HG03095 (cell line): ENCODE results near the gene CPA5.
"Not testable (repeated sequence)": the region's sequence is repeated elsewhere in the genome, so short reads cannot be mapped to it uniquely, and the experiment has no call there.

Experiments
- ATAC-seq: cut with Tn5 transposase; IDR thresholded peaks from one replicate; pipeline ENCODE4 v1.9.1; 2021; ENCODE audit warnings: moderate library complexity; ENCODE audit not compliant: unreplicated experiment

CPA5 gene, protein sequence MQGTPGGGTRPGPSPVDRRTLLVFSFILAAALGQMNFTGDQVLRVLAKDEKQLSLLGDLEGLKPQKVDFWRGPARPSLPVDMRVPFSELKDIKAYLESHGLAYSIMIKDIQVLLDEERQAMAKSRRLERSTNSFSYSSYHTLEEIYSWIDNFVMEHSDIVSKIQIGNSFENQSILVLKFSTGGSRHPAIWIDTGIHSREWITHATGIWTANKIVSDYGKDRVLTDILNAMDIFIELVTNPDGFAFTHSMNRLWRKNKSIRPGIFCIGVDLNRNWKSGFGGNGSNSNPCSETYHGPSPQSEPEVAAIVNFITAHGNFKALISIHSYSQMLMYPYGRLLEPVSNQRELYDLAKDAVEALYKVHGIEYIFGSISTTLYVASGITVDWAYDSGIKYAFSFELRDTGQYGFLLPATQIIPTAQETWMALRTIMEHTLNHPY

DNA sequence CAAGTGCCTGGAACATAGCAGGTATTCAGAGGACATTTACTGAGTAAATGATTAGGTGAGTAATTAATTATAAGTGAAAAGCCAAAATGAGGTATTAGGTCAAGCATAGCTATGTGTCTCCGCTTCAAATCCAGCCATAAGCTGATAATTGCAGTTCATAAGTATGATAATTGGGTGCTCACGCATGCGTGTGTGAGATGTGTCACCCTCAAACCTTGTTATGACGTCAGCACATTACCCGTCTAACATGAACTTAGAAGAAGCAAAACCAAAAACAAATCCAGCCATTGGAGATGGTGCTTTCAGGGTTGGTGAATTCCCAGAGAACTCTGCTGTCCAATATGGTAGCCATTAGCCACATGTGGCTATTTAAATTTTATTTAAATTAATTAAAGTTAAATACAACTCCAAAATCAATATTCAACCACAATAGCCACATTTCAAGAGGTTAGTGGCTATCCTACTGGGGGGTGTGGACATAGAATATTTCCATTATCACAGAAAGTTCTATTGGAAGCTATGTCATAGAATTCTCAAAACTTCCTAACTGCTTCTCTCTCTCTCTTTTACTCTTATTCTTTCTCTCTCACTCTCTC lies at the start of gene CPA5:
TSS of gene CPA5 (plus strand) at position 546 of the 596 bp plus-strand sequence. CDS start 1,670 bp downstream, outside the sequence.
- no peak for ATAC-seq

DNA sequence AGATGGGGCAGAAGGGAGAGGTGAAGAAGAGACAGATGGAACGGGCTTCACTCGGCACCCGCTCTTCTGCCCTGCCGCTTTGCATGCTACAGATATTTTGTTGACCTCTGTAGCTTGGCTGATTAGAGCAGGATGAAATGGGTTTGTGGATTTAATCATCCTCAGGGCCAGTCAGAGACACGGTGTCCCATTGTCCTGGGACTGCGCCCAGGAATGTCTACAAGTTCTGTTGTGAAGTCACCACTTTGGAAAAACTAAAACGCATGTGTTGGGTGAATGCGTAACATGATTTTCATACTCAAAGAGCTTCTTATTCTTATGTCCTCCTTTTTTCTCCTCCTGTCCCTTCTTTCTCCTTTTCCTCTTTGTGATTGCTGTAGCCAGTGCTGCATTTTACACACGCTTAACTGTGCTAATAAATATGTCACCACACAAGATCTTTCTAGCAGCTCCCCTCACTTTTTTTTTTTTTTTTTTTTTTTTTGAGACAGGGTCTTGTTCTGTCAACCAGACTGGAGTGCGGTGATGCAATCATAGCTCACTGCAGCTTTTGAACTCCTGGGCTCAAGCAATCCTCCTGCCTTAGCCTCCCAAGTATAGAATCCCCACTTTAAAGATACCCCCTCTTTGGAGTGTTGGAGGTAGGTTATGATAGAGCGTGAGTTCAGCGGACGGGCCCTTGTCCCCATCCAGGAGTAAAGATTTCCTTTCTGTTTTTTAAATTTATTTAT lies 48.2 kb upstream of the CPA5 start:
- ATAC-seq: no peak

DNA sequence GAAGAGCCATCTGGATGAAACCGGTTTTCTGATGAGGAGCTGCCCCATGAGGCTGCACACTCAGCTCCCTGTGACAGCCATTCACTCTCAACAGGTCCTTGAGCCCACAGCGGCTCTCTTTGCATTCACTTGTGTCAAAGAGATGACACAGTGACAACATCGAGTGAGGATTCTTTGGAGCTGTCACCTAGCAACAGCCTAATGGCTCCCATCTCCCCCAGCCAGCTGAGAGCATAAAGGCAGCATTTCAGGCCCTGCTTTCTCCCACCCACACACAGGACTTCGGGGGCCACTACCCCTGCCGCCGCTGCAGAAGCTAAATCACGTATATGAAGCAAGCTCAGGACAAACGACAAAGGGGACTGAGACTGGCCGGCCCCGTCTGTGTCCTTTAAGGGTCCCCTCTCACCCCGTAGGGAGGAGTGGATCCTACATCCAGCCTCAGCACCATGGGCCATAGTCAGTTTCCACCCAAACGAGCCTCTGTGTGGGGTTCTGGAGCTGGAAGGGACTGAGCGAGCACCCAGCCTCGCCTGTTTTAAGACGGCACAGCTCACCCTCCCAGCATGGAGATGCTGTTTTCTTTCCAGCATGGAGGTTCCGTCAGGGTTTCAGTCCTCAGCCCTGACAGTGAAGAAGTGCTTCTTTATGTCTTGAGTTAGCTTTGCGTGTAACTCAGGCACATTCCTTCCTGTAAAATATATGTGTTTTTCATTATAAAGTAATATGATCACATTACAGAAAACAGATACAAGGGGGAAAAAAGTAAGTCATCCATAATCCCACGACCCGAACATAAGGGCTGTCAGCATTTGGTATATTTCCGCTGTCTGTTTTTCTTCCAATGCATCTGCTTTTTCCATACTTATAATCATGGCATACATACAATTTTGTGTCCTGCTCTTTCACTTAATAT lies 46.7 kb upstream of the CPA5 start:
- ATAC-seq: no peak

DNA sequence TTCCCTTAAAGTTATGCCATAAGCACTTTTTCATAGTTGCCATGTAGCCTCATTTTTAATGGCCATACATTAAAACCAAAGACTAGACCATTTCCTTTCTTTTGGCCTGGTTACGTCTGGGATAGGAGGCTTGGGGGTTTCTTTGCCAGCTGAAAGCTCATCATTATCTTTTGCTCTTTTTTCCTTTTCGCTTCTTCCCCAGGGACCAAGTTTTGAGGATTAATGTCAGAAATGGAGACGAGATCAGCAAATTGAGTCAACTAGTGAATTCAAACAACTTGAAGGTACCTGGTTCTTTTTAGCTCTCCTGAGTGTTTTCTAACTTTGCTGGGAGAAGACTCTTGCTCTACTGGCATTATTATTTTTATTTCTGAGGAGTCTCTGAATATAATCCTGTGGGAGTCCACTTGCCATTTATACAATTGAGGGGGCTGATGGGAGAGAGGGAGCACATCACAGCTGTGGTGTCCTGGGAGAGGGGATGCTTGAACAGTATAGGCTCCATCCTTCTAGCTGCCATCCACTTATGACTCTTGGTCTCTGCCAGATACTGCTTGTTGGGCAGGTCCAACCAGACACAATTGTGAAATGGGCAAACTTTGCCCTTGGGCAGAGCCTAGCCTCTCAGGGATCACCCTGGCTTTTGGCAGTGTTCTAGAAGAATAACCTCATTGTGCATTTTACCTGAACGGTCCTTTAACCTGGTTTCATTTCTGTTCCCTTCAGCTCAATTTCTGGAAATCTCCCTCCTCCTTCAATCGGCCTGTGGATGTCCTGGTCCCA lies 45.9 kb upstream of the CPA5 start:
- ATAC-seq: no peak

DNA sequence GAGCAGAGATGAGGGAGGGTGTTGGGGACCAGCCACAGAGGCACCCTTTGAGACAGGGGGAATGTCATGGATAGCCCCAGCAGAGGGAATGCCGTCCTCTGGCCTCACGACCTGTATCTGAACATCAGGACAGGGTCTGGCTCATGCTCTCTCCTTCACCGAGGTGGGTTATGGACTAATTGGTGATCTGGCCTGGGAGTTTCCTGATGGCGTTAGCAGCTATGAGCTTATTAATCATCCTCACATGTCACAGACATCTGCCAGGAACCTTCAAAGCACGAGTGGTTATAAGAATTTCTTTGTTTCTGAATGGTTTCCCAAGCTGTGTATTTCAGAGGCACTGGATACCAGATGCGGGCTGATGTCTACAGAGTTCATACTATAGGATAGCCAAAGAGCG lies 44.8 kb upstream of the CPA5 start:
- ATAC-seq: no peak

DNA sequence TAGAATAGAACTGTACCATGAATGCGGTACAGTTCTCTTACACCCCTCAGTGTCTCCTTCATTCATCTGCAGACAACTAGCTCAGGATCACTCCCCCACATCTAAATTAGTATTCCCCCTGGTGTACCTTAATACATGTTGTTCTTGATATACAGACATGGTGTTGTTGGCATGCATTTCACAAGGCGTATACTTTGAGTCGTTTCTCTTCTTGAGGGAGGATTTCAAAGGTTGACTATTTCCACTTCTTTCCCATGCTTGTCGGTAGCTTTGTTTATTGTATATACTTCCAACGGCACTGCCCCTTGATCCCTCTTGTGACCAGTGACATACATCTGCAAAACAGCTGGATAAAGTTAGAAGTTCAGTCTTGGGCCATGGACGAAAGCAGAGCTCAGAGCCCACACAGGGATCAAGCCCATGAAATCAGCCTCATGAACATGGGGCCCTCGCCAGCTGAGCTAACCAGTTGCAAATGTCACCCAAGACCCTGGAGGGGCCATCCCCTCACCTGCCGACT lies 43.1 kb upstream of the CPA5 start:
- no peak for ATAC-seq

DNA sequence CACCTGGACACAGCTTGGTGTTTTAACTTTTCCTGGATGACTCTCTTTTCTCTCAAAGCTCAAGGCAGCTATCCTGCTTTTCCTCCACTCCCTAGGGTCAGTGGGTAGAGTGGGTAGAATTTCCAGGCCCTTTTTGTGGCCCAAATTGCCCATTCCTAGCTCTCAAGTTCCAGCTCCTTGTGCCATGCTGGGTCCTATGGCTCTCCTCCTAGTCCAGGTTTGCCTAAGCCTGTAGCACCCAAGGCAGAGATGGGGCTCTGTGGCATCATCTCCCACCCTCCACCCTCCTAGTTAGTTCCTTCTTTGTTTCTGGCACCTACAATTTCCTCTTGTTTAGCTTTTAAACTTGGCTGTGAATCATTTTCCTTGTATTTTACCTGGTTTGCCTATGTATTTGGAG lies 42.0 kb upstream of the CPA5 start:
- no peak for ATAC-seq

DNA sequence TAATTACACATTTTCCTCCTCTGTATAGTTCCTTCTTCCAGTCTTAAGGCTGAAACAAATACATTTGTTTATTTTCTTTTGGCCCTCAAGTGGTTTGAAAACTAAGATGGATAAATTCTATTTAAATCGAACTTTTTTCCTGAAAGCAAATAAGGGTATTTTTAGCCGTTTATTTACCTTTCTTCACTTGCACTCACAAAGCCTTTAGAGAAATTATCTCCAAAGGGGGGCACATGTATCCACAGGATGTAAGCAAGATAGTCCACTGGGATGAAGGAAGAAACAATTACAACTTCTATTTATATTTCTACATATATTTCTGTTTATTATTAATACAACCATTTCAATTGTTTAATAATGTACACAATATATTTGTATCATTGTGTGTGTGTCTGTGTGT lies 41.5 kb upstream of the CPA5 start:
- ATAC-seq: no peak

DNA sequence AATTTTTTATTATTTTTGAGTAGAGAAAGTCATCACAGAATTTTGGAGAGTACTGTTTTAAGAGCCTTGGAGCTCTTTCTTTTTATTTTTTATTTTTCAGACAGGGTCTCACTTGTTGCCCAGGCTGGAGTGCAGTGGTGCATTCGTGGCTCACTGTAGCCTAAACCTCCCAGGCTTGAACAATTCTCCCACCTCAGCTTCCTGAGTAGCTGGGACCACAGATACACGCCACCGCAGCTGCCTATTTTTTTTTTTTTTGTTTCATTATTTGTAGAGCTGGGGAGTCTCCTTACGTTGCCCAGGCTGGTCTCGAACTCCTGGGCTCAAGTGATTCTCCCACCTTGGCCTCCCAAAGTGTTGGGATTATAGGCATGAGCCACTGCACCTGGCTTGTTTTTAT lies 41.1 kb upstream of the CPA5 start:
- no peak for ATAC-seq

DNA sequence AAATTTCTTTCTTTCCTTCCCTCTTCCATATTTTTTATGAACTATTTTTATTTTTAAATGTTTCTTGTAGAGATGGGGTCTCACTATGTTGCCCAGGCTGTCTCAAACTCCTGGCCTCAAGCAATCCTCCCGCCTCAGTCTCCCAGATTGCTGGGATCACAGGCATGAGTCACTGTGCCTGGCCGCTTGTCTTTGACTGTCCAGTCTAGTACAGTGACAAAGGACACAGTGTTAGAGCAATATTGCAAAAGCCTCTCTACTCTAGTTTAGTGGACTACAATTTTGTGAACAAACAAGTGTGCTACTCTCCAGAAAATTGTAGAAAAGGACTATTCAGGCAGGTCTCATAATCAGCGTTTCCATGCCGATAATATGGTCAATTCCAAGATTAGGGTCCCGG lies 40.6 kb upstream of the CPA5 start:
- no peak for ATAC-seq

DNA sequence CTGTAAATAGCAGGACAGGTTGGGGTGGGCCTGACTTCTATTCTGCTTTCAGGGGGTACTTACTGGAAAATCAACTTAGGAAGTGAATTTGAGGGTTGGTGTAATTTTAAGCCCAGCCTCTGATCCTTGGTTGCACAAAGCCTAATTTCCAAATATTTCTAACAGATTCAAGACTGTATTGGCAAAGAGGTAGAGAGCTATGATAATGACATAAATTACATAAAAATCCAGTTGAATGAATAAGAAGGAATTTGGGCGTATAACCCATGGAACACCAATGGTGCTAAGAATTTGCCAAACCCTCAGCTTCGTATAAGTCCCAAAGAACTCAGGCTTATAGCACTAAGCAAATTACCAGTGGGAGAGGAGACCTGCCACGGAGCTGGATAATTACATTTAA lies 39.7 kb upstream of the CPA5 start:
- ATAC-seq: no peak

DNA sequence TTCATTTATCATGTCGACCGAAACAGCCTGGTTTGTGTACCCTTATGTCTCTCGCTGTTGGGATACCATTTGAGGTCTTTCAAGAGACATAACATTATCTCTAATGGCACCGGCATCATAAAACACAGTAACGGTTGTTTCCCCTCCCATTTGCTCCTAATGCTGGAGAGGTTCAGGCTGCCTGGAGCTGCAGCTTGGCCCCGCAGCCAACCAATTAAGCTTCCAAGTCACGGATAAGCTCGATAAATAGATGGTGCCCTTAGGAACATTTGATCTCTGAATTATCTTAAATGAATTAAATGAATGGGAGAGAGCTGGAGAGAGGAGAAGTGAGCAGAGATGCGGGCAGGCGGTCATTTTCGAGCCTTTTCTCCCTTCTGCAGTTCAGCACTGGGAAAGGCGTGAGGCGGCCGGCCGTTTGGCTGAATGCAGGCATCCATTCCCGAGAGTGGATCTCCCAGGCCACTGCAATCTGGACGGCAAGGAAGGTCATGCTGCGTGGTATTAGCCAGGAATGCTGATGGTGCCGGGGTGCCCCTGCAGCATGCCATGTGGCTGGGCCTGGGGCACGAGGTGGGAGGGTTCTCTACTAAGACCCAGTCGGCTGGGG lies 39.1 kb upstream of the CPA5 start:
- no peak for ATAC-seq

DNA sequence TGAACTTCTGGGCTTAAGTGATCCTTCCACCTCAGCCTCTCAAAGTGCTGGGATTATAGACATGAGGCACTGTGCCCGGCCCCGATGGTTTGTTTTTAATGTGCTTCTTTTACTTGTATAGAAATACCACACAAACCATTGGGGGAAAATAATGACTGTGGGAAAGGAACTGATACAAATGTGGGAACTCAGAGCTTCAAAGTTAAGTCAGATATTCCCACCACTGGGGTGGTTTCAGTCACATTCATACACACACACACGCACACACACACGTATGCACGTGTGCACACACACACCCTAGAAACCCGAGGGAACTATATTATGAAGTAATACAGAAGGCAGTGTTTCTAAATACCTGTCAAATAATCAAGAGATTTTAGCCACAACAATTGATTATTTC lies 34.6 kb upstream of the CPA5 start:
- no peak for ATAC-seq

DNA sequence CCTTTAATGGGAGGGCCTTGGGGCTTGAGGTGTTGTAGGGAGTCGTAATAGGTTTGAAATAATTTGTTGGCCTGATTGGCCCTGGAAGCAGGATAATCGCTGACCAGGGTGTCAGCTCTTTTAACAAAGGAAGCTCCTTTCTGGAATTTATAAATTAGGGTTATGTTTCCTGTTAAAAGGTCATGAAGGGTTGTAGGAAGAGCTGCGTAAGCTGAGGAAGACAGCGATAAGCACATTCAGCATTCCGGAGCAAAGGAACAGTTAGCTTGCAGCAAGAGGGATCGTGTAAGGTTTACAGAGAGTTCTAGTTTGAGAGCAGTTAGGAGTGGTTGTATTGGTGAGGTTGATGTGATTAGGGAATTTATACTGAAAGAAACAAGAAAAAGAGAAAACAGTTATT lies 30.3 kb upstream of the CPA5 start:
- ATAC-seq: no peak

DNA sequence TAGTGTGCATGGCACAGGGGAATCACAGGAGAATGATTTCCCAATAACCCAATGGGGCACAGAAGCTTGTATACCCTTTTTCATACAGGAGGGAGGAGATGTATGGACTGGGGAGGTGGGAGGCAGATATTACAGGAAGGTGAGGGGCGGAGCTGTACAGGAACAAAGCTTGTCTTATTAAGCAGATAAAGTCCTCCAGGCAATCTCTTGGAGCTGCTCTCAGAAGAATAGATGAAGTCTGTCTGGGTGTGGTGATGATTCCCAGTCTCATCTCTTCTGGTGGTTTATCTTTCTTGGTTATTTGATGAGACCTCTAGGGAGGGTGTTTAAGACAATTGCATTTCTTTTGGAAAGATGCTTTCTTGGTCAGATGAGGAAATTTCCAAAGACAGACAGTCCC lies 25.1 kb upstream of the CPA5 start:
- ATAC-seq: no peak

DNA sequence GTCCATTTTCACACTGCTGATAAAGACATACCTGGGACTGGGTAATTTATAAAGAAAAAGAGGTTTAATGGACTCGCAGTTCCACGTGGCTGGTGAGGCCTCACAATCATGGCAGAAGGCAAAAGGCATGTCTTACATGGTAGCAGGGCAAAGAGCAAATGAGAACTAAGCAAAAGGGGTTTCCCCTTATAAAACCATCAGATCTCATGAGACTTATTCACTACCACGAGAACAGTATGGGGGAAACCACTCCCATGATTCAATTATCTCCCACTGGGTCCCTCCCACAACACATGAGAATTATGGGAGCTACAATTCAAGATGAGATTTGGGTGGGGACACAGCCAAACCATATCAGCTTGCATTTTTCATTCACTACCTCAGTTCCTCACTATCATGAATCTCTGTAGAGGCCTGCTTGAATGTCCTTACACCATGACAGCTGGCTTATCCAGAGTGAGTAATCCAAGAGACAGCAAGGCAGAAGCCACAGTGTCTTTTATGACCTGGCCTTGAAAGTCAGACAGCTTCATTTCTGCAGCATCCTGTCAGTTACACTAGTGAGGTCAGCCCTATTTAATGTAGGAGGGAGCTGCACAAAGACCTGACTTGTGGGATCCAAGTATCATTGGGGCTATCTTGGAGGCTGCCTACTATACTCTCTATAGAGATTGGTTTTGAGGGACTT lies 22.9 kb upstream of the CPA5 start:
- not testable (repeated sequence) for ATAC-seq

DNA sequence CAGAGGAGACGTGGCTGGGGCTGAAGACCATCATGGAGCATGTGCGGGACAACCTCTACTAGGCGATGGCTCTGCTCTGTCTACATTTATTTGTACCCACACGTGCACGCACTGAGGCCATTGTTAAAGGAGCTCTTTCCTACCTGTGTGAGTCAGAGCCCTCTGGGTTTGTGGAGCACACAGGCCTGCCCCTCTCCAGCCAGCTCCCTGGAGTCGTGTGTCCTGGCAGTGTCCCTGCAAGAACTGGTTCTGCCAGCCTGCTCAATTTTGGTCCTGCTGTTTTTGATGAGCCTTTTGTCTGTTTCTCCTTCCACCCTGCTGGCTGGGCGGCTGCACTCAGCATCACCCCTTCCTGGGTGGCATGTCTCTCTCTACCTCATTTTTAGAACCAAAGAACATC lies 22.0 kb upstream of the CPA5 start:
- ATAC-seq: no peak

DNA sequence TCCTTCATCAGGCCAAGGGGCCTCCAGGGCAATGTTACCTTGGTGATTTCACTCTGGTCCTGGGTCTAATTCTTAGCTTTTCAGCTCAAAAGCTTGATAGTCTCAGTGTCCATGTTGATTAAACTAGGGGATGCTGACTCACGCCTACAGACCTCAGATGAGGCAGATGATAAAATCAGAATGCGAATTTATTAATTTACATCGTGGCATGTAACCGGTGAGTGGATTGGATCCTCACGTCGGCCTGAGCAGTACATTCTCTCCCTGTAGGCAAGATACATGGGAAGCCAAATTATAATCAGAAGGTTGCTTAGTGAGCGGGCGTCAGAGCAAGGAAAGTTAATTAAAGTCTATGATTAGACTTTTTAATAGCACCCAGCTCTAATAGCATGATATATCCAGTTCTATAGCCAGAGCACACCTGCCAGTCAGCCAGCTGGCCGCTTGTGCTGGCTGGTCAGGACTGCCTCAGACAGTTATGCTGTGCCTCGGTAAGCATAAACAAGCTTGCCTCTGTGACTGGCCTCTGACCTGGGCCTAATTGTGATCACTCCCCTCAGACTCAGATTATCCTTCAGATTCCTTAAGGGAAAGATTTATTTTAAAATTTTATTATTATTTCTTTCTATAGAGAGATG lies 20.2 kb upstream of the CPA5 start:
- no peak for ATAC-seq
